NT2/D1 (cell line): ENCODE data around the gene ZNF182.
A peak's percentile ranks its signal among the peaks of the same experiment; 100 is the strongest.

Experiments used
- SUZ12 ChIP-seq: IDR thresholded peaks from 2 replicates; pipeline ENCODE4 v1.6.1; 2011; ENCODE audit not compliant: insufficient read length, insufficient read depth; ENCODE audit errors: extremely low read depth
- YY1 ChIP-seq: IDR thresholded peaks from 2 replicates; pipeline ENCODE4 v1.6.1; 2011; ENCODE audit not compliant: insufficient read length, insufficient read depth
- ZNF274 ChIP-seq: IDR thresholded peaks from 2 replicates; pipeline ENCODE4 v1.6.1; 2011; ENCODE audit warnings: mild to moderate bottlenecking, low read depth, low read length

- TF ChIP-seq YY1: no peak
- TF ChIP-seq SUZ12: no peak
- peak; percentile 95 for TF ChIP-seq ZNF274
These were observed 27.3 kb downstream of the ZNF182 start for GRCh38 chrX:47976254-47977151.
